ENCODE results near the gene SLC26A9.

Gene SLC26A9, protein sequence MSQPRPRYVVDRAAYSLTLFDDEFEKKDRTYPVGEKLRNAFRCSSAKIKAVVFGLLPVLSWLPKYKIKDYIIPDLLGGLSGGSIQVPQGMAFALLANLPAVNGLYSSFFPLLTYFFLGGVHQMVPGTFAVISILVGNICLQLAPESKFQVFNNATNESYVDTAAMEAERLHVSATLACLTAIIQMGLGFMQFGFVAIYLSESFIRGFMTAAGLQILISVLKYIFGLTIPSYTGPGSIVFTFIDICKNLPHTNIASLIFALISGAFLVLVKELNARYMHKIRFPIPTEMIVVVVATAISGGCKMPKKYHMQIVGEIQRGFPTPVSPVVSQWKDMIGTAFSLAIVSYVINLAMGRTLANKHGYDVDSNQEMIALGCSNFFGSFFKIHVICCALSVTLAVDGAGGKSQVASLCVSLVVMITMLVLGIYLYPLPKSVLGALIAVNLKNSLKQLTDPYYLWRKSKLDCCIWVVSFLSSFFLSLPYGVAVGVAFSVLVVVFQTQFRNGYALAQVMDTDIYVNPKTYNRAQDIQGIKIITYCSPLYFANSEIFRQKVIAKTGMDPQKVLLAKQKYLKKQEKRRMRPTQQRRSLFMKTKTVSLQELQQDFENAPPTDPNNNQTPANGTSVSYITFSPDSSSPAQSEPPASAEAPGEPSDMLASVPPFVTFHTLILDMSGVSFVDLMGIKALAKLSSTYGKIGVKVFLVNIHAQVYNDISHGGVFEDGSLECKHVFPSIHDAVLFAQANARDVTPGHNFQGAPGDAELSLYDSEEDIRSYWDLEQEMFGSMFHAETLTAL

DNA sequence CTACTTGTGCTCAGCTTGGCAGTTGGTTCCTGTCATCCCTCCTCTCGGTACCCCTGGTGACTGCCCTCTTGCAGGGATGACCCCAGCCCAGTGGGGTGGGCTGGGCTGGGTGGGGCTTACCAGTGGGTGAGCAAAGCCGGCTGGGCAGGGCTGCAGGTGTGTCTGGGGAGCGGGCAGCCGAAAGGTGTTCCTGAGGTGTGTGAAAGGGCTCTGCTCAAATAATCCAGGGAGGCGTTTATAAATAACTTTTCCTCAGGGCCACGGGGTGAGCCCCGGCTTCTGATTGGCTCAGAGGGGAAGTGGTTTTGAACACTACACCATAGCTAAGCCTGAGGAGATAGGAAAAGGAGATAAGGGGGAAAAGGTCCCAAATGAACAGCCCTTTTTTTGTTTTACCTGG is at the start of gene SLC26A9:
SLC26A9 (minus strand) TSS at position 212 of the 400 bp plus-strand sequence. CDS start 7,636 bp downstream, outside the sequence.
- no peak for DNase-seq

GRCh38 chr1:205992218-205992882 is 49.1 kb upstream of the SLC26A9 start:
- no peak for DNase-seq

DNA sequence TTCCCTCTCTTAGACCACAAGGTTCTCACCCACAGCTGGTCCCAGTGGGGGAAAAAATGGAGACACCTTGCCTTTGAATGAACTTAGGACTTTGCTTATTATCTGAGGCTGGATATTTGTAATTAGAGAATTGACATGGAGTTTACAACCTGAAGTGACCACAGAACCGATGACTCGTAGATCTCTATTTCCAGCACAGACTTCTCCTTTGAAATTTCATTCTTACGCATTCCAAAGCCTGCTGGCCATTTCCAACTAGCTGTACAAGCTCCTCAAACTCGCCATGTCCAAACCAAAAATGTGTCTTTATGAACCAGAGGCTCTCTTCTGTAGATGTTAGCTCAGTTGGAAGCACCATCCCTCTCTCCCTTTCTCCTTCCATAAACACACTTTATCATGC is 48.0 kb upstream of the SLC26A9 start:
- DNase-seq: no peak

DNA sequence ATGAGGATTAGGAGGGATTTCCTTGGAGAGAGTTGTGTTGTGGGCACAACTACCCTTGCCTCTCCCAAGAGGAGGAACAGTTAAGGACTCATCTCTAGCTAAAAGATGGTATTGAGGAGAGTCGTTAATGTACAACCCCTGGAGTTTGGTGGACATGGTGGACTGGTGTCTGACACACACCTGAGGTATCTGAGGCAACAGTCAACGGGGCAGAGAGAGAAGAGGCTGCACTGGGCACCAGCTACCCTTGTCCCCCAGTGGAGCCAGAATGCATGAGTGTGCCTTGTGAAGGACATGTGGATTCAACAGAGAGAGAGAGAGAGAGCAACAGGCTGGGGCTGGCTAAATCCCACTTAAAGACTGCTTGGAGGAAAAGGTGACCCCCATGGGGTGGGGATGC is 47.0 kb upstream of the SLC26A9 start:
- DNase-seq: no peak

DNA sequence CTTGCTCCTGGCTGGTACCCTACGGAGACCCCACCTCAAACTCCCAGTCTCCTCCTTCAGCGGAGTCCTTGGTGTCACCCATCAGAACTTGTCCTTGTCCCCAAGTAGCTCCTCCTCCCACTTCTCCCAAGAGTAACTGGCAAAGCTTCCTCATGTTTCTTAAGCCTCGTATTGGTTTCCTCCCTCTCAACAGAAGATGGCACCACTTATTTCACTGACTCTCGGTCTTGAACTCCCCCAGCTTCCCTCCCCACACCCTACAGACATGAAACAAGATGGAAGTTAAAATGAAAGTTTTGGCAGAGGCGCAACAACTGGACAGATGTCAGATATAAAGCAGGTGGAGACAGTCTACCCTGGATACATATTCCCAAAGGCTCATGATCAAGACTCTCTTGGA is 46.5 kb upstream of the SLC26A9 start:
- DNase-seq: no peak

GRCh38 chr1:205988585-205988995 is 45.3 kb upstream of the SLC26A9 start:
- DNase-seq: peak in 1 of 2 experiments; percentile 35

DNA sequence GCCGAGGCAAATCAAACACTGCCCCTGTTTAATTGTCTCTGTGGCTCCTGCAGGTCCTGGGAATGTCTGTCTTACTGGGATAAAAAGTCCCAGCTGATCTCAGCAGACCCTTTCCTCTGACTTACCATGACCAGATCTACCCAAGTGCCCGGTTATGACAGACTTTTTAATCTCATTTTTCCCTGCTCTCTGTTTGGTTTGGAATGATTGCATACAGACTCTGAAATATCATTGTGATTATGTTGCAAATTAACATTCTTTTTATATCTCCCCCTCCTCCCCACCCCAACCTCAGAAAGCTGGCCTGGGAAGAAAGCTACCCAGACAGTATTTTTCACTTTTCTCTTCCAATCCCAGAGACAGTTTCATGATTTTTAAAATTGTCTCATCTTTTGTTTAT is 43.6 kb upstream of the SLC26A9 start:
- no peak for DNase-seq

GRCh38 chr1:205986292-205986691 is 43.0 kb upstream of the SLC26A9 start:
- DNase-seq: no peak

DNA sequence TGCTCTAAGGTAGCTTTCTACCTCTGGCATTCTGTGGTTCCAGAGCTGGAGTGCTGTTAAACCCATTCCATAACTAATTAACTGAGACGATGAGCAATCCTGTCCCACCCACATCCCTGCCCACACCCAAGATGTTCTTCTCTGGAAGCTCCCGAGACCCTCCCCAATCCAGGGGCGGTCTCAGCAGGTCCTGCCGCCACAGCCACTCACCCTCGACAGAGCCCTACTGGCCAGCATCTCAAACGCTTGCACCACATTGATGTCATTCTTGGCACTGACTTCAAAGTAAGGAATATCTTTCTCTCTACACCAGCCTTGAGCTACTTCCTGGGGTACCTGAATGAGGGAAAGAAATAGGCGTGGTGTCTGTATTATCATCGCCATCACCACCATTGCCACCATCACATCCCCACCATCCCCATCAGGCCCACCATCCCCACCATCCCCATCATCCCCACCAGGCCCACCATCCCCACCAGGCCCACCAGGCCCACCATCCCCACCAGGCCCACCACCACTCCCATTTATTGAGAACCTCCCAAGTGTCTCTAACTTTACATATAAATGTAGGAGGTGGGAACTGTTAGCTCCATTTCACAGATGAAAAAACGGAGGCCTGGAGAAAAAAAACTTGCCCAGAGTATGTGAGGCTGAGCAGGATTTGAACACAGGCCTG is 42.2 kb upstream of the SLC26A9 start:
- DNase-seq: no peak

GRCh38 chr1:205983925-205984725 is 40.9 kb upstream of the SLC26A9 start:
- peak in 1 of 2 experiments; percentile 18 for DNase-seq

DNA sequence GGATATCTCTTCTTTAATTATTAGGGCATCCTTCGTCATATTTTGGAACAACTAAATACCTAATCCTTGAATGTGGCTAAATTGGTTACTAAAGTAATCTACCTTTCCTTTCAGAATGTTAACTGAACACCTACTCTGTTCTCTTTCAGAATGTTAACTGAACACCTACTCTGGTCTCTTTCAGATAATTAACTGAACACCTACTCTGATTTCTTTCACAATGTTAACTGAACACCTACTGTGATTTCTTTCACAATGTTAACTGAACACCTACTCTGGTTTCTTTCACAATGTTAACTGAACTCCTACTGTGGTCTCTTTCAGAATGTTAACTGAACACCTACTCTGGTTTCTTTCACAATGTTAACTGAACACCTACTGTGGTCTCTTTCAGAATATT is 38.0 kb upstream of the SLC26A9 start:
- DNase-seq: no peak

GRCh38 chr1:205980237-205980870 is 37.1 kb upstream of the SLC26A9 start:
- no peak for DNase-seq

GRCh38 chr1:205979301-205979700 is 36.0 kb upstream of the SLC26A9 start:
- DNase-seq: no peak

DNA sequence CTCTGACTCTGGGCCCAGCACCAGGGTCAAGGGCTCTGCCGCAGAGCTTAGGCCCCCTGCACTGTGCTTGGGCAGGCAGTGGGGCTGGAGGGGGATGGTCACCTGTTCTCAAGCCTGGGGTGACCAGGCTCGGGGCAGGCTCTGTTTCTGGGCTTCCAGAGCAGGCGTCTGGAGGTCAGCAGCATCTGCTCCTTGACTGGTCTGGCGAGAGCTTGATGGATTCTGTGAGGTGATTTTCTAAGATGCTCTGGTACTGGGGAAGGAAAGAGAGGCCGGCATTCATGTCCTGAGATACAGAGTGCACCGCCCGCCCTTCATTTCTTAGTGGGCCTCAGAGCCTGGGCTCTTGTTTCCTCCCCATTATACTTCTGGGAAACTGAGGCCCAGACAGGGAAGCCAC is 35.4 kb upstream of the SLC26A9 start:
- DNase-seq: no peak

DNA sequence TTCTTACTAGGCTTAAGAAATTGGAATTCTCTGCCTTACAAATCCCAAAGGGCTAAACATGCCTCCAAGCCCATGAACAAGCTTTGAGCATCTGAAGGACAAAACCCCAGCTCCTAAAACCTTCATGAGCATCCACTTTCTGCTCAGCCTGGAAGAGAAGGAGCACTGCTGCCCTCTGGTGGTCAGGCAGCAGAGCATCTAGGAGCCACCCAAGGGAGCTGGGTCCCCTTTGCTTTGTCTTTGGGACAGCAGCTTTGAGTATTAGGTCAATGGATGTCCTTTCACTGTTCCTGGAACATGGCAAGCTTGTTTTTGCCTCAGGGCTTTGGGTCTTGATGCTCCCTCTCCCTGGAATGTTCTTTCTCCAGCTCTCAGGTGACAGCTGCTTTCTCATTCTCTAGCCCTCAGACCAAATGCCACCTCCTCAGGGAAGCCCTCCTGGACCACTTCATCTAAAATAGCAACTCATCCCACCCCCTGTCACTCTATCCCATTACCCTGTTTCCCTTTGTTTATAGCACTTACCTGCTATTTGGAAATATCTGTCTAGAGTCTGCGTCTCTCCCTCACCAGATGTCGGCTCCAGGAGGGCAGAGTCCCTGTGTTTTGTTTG is 34.3 kb upstream of the SLC26A9 start:
- DNase-seq: peak; percentile 58 to 80

- DNase-seq: peak; percentile 59 to 87
These were observed 33.6 kb upstream of the SLC26A9 start for GRCh38 chr1:205976708-205977401.

- DNase-seq: no peak
These were observed 32.8 kb upstream of the SLC26A9 start for GRCh38 chr1:205976036-205976435.

DNA sequence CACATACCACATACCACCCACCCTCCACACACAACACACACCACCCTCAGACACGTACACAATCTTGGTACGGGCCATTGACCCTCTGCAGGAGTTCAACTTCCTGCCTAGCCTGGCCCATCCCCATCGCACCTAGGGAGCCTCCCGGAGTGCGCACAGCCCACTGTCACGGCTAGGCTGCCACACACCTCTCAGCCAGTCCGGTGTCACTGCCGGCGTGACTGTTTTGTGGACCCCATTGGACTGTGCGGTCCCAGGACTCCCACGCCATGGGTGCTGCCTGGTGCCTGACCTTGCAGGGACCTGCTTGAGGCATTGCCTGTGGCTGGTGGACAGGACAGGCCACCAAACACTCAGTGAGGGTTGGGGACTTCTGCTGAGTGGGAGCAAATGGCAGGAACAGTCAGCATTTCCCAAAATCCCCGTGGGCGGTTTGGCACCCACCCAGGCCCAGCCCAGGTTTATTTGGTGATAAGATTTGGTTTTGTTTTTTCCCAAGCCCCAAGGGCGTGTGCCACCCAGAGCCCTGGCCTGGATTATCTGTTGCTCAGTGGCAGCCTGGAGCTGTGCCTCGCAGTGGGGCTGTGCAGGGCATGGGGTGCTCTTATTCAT is 32.2 kb upstream of the SLC26A9 start:
- no peak for DNase-seq

GRCh38 chr1:205974712-205975111 is 31.5 kb upstream of the SLC26A9 start:
- no peak for DNase-seq
